Mesodermal cell (in vitro differentiated cells): ENCODE results near the gene AGTPBP1.

Experiments
- H3K27ac ChIP-seq: 2 replicates; pipeline ENCODE4 v1.7.0; 2013; ENCODE audit warnings: mild to moderate bottlenecking, low read depth, low read length, moderate library complexity; ENCODE audit not compliant: severe bottlenecking
- H3K36me3 ChIP-seq: 2 replicates; pipeline ENCODE4 v1.7.1; 2013; ENCODE audit warnings: mild to moderate bottlenecking, low read length, moderate library complexity; ENCODE audit not compliant: control insufficient read depth, insufficient read depth
- H3K4me1 ChIP-seq: one replicate; pipeline ENCODE4 v1.7.1; 2013; ENCODE audit warnings: mild to moderate bottlenecking, low read length; ENCODE audit not compliant: insufficient read depth, control insufficient read depth, poor library complexity, severe bottlenecking
- H3K4me3 ChIP-seq: 2 replicates; pipeline ENCODE4 v1.7.0; 2013; ENCODE audit warnings: low read length, control low read depth, mild to moderate bottlenecking; ENCODE audit not compliant: insufficient read depth, poor library complexity, severe bottlenecking; ENCODE audit errors: extremely low read depth
- H3K9me3 ChIP-seq: 2 replicates; pipeline ENCODE4 v1.7.1; 2013; ENCODE audit warnings: mild to moderate bottlenecking, low read length, moderate library complexity; ENCODE audit not compliant: control insufficient read depth
- WGBS, 2 experiments: methylation state at CpG; one replicate each; pipeline ENCODE4 v1.1.5; 2013; ENCODE audit warnings: missing lambda C conversion rate in 2 of 2; ENCODE audit not compliant: insufficient coverage in 2 of 2; 5-methylcytosine and 5-hydroxymethylcytosine counted together

AGTPBP1 gene

DNA sequence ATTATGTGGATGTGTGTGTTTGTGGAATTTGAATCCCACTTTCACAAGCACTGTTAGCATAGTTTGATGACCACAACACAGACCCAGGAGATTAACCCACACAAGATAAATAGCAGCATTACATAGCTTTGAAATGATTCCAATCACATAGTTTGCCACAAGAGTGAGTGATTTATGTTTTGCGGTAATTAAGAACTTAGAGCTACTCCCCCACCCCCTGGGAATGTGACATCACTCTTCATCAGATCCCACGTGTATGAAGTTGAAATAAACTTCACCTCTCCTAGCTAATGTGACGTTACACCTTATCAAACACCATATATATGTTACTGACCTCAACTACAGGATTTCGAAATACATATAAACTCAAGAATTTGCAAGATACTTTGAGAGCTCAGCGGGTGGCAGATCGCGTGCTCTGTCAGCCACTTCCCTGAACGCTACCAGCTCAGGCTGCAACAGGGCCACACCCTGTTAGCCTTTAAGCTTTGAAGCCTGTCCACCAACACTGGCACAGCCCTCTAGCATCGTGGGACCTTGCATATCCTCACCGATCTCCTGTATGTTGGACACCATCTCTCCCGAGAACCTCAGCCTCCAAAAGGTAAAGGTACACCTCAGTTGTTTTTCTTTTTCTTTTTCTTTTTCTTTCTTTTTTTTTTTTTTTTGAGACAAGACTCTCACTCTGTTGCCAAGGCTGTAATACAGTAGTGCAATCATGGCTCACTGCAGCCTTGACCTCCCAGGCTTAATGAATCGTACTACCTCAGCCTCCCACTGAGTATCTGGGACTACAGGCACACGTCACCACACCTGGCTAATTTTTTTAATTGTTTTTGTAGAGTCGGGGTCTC lies 1.7 kb upstream of the AGTPBP1 start:
- Histone ChIP-seq H3K9me3 (no peaks in the 10 kb centered on the region), H3K27ac (no peak overlapping the region), H3K36me3 (no peaks in the 10 kb centered on the region), H3K4me1 (peaks cover 7% of the 10 kb centered on the region), H3K4me3 (no peak overlapping the region)
- 59 to 69% methylated on average over 10 to 11 of the region's 14 CpGs for whole genome bisulfite sequencing, 2 experiments

DNA sequence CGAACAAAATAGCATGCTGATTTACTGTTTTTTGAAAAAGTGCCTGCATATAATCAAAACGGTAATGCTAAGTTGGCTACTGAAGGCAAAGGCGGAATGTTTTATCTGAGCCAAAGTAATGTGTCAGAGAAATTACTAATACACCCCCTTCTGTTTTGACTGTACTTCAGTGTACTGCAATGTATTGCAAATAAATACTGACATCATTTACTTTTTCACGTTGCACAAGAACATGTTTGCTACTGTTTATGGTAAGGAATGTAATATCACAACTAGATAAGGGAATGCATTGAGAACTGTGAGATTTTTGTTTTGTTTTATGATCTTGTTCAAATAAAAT lies 813 bp upstream of the AGTPBP1 start:
- peak overlapping the region; percentile 86 for H3K27ac ChIP-seq
- peak overlapping the region; percentile 78 for H3K4me3 ChIP-seq
- peaks cover 7% of the 10 kb centered on the region for H3K4me1 ChIP-seq
- WGBS, 2 experiments, result 15 to 19% methylated on average over 2 of the region's 4 CpGs
- no peaks in the 10 kb centered on the region for H3K9me3 ChIP-seq
- no peaks in the 10 kb centered on the region for H3K36me3 ChIP-seq

DNA sequence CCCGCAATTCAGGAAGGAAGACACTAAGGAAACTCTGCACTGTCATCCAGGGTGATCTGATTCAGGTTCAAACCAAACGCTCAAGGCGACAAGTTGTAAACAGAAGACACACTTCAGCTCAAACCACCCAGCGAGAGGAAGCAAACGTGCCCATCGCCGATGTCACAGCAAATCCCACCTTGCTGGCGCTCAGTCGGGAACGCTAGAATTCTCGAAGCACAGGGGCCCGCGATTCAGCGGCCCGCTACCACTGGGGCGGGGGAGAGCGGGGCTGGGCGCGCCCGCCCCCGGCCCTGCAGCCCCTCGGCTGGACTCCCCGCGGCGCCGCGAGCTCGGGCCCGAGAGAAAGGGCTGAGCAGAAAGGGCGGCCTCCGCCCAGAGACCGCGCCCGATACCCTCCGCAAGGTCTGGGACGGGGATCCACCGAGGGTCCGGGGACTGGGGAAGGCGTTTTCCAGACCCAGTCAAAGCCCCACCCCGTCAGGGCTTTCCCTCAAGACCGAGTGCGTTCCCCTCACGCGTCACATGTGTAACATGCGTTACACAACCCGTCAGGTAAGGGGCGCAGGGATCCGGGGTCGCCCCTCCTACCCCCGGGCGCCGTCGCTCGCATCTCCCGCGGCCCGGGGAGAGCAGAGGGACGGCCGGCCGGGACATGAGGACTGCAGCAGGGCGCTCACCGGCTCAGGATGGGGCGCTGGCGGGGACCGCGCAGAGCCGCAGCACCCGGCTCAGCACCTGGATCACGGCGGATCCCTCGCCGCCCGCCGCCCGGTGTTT lies 469 bp downstream of the AGTPBP1 start:
- H3K4me3 ChIP-seq, result peak overlapping the region; percentile 78
- 0% methylated on average over 47 to 73 of the region's 75 CpGs for WGBS, 2 experiments
- no peaks in the 10 kb centered on the region for H3K36me3 ChIP-seq
- peaks cover 7% of the 10 kb centered on the region for H3K4me1 ChIP-seq
- peak overlapping the region; percentile 78 for H3K27ac ChIP-seq
- H3K9me3 ChIP-seq, result no peaks in the 10 kb centered on the region

DNA sequence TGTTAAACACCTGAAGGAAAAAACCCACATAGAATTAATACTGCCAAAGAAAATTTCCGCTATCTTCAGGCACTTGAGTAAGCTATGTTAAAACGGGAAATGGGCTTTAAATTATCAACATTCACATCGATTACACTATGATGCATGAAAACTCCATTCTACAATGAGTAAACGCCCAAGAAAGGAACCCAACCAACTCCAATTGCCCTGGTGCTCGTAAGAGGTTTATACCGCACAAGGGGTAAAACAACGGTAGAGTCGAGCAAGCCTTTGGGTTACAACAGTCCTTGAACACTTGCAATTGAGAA lies 1.0 kb downstream of the AGTPBP1 start:
- peak overlapping the region; percentile 78 for H3K4me3 ChIP-seq
- peak overlapping the region; percentile 78 for H3K27ac ChIP-seq
- H3K9me3 ChIP-seq, result no peaks in the 10 kb centered on the region
- H3K4me1 ChIP-seq, result peaks cover 7% of the 10 kb centered on the region
- H3K36me3 ChIP-seq, result no peaks in the 10 kb centered on the region
- 0% methylated on average over 2 to 7 of the region's 8 CpGs for WGBS, 2 experiments

DNA sequence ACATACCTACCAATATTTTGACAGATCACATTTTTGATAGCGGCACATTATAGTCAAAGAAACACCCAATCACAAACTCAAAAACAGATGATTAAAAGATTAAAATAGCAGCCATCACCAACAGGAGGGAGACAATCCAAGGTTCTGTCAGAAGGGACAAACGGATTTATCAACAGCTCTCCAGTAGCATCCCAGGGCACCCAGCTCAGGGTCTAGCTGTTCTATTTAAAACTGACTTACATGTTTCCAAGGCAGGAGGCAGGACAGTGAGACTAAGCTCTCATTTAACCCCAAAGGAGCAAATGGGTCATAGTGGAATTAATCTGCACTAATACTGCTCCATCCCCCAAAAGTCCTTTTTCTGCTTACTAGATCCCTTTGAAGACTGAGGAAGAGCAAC lies 3.2 kb downstream of the AGTPBP1 start:
- H3K27ac ChIP-seq, result no peak overlapping the region
- peaks cover 7% of the 10 kb centered on the region for H3K4me1 ChIP-seq
- no peaks in the 10 kb centered on the region for H3K36me3 ChIP-seq
- H3K4me3 ChIP-seq, result no peak overlapping the region
- WGBS, 2 experiments, result 70 to 100% methylated on average over 2 of the region's 2 CpGs
- no peaks in the 10 kb centered on the region for H3K9me3 ChIP-seq

DNA sequence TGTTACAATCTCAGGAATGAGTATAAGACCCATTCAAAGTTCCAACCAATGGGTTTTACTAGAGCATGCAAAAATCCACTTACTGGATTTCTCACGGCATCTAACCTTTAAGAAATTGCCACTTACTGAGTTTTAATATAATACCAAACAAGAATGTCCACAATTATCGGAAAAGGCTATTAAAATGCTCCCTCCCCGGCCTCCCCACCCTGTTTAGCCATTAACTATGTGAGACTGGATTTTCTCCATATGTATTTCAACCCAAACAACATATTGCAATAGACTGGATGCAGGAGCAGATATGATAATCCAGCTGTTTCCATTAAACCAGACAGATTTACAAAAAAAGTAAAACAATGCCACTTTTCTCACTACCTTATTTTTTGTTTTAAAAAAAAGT lies 4.1 kb downstream of the AGTPBP1 start:
- no peaks in the 10 kb centered on the region for H3K9me3 ChIP-seq
- no peaks in the 10 kb centered on the region for H3K36me3 ChIP-seq
- 94% methylated on average over 2 of the region's 3 CpGs; no CpG with 5 or more reads in 1 of the 2 experiments for WGBS, 2 experiments
- H3K27ac ChIP-seq, result no peak overlapping the region
- peaks cover under 1% of the 10 kb centered on the region for H3K4me1 ChIP-seq
- no peak overlapping the region for H3K4me3 ChIP-seq

DNA sequence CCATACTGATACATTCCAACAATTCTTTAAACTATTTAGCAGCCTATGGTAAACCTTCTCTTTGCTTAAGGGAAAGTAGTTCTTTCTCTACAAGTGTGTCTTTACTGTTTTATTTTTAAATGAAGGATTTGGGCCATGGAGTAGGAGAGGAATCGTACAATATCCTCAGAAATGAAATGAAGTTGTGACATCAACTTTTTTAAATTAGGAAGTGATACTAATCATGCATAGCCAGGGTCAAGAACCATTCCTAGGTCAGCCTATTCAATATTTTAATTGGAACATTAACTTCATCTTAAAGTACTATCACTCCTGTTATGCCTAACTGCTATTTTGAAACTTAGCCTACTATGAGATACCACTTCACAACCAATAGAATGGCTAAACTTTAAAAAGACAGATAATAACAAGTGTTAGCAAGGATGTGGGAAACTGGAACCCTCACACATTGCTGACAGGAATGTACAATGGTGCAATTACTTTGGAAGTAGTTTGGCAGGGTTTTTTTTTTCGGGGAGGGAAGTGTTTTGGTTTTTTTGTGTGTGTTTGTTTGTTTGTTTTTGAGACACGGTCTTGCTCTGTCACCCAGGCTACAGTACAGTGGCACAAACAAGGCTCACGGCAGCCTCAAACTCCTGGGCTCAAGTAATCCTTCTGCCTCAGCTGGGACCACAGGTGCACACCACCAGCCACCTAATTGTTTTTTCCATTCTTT lies 10.7 kb downstream of the AGTPBP1 start:
- Histone ChIP-seq H3K4me3 (no peak overlapping the region), H3K27ac (no peak overlapping the region), H3K36me3 (no peaks in the 10 kb centered on the region), H3K4me1 (peaks cover 3% of the 10 kb centered on the region), H3K9me3 (no peaks in the 10 kb centered on the region)
- whole genome bisulfite sequencing, 2 experiments, result 90 to 100% methylated on average over 3 to 4 of the region's 4 CpGs

DNA sequence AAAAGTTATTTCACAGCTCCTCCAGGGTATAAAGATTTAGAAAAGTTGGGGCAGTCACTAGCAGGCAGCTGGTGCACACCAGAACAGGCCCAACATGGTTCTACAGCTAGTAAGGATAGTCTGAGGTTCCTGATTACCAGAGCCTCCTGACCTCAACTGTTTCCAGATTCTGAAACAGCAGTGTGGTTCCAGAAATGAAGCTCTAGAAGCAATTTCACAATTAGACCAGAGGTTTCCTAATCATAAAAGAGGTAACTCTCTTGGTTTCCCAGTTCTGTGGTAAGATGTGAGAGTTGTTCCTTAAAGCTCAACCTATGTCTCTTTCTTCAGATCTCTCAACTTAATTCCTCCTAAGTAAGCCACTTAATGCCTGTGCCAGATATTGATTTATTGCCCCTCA lies 11.9 kb downstream of the AGTPBP1 start:
- H3K4me3 ChIP-seq, result no peak overlapping the region
- H3K36me3 ChIP-seq, result no peaks in the 10 kb centered on the region
- H3K27ac ChIP-seq, result no peak overlapping the region
- H3K9me3 ChIP-seq, result no peaks in the 10 kb centered on the region
- peaks cover 3% of the 10 kb centered on the region for H3K4me1 ChIP-seq

DNA sequence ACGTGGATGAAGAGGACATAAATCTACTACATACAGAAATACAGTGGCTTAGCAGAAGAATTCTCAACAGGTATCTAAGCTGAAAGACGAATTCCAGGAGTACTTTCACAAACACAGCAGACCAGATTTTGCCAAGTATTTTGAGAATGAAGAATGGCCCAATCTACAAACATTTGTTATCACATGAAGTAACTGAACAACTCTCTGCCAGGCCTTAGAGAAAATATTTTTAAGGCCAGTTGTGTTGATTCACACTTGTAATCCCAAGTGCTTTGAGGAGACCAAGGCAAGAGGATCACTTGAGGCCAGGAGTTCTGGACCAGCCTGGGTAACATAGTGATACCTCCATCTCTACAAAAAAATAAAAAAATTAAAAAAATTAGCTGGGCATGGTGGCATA lies 14.3 kb downstream of the AGTPBP1 start:
- H3K36me3 ChIP-seq, result peaks cover 4% of the 10 kb centered on the region
- H3K4me1 ChIP-seq, result peaks cover 3% of the 10 kb centered on the region
- no peaks in the 10 kb centered on the region for H3K9me3 ChIP-seq
- no peak overlapping the region for H3K4me3 ChIP-seq
- H3K27ac ChIP-seq, result no peak overlapping the region
- 100% methylated on average over 1 of the region's 2 CpGs; no CpG with 5 or more reads in 1 of the 2 experiments for WGBS, 2 experiments

DNA sequence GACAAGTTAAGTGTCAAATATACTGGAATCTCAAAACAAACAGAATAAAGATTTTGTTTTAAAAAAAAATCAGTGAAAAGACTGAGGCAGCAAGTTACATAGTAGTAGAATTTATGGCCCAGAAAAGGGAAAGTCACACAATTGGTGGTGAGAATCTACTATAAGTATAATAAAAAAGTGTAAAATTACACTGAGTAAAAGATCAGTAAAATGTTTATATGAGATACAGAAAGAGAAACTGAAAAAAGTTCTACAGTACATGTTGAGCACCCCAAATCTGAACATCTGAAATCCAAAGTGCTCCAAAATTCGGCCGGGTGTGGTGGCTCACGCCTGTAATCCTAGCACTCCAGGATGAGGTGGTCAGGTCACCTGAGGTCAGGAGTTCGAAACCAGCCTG lies 15.0 kb downstream of the AGTPBP1 start:
- no peak overlapping the region for H3K4me3 ChIP-seq
- H3K9me3 ChIP-seq, result no peaks in the 10 kb centered on the region
- peaks cover 10% of the 10 kb centered on the region for H3K36me3 ChIP-seq
- peaks cover 3% of the 10 kb centered on the region for H3K4me1 ChIP-seq
- 78 to 93% methylated on average over 4 of the region's 4 CpGs for whole genome bisulfite sequencing, 2 experiments
- H3K27ac ChIP-seq, result no peak overlapping the region
